Left lobe of liver (tissue), 2 donors: Measurements from ENCODE around the gene ADGRD2. TPM values are rescaled to one million over a fixed set of nuclear protein-coding genes. Genes with fewer than 3 reads are reported as not detected.

Experiments
- ATAC-seq: fragments of 200-7000 bp; cut with Tn5 transposase; one replicate; pipeline ENCODE4 v1.9.1; 2020; ENCODE audit warnings: mild to moderate bottlenecking, moderate library complexity
- DNase-seq: peaks from one replicate; pipeline ENCODE4 v3.0.0-alpha.2; 2020; ENCODE audit warnings: low spot score
- total RNA-seq: library from RNA; stranded (reverse); gene quantifications from one replicate; pipeline ENCODE4 v1.2.1, GENCODE V29; 2021
- donor health status: DM: no; HTN: no; CAD: no; lungs with moderate emphysema.
- donor health status: DM: no; HTN: yes; CAD: no.

ADGRD2 gene
- total RNA-seq, 1 donor from 2014 or later, result not detected

DNA sequence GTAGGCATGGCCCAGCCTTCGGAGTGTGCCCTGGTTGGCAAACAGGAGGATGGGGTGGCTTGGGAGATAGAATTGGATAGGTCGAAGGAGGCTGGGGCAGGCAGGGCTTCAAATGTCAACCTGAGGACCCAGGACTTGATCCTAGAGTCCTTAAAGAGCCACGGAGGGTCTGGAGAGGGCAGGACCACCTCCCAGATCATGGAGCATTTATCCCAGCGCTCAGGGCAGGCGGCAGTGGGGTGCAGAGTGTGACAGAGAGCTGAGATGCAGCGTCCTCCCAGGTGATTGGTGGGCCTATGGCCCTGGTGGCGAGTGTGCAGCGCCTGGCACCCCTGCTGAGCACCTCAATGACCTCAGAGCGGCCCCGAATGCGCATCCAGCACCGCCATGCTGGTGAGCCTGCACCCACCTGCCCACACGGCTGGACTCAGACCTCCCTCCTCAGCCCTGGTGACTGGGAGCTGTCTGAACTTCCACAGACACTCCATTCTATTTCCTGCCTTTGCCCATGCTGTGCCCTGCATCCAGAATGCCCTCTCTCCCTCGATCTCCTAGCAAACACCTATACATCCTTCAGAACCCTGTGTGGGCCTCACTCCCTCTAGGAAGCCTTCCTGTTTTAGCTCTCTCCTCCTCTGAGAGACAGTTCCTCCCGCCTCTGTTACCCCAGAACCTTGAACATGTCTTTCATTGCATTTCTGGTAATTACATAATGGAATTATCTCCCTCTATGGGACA is 6.3 kb downstream of the ADGRD2 start:
- DNase-seq, result no peak
- ATAC-seq, result no peak

DNA sequence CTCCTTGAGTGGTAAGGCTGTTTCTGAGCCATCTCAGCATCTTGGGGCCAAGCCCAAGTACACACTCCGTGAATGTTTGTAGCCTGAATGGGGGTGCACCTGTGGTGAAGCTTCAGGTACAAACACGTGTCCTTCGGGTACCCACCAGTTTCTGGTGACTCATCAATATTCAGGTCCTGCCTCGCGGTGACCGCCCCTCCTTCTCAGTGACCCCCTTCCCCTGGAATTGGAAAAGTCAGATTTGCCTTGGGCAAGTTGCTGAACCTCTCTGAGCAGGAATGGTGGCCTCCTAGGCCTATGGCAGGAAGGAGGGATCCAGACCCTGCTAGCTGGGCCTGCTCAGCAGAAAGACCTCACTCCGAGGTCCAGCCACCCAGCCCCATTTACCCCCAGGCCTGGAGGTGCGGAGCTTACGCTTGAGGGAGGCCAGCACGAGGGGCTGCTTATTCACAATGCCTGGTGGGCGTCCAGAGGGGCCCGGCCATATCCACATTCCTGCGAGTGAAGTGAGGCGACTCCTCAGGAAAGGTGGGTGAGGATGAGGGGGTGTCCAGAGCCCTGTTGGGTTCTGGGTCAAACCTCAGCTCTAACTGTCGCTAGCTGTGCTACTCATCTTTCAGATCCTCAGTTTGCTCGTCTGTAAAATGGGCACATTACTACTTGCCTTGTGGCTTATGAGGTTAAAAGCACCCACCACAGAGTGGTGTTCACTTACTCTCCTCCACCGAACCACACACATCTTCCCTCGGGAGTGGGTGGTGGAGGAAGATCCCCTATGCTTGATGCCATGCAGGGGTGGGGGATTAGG is 7.0 kb downstream of the ADGRD2 start:
- DNase-seq, result no peak
- no peak for ATAC-seq

DNA sequence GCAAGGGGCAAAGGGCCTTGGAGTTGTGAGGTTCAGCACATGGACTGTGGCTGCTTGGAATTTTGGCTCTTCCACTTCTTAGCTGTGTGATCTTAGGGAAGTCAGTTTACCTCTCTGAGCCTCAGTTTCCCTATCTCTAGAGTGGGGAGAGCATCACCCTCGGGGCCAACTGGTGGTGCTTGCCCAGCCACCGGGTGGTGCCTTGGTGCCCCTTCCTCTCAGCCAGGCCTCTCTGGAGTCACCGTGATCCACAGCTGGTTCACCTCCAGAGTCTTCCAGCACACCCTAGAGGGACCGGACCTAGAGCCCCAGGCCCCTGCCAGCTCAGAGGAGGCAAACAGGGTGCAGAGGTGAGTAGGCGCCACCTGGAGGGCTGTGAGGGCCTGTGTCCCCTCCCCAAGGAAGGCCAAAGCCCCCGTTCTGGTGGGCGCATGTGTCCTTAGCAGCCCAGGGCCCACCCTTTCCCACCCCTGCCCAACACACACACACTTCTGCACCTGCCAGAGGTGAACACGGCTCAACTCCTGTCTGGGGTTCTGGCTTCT is 7.7 kb downstream of the ADGRD2 start:
- ATAC-seq (no peak), DNase-seq (no peak)

DNA sequence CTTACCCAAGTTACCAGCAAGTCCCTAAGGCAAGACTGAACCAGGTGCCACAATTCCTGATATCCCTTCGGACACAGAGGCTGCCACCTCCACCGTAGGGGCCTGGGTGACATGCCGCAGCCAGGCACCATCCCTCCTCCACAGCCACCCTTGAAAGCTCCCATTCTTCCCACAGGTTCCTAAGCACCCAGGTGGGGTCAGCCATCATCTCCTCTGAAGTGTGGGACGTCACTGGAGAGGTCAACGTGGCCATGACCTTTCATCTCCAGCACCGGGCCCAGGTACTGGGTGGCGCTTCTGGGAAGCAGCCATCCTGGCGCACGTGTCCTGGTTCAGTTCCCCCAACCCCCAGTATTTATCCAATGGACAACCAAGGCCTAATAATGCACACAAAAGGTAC is 8.2 kb downstream of the ADGRD2 start:
- ATAC-seq, result no peak
- DNase-seq, result no peak

- ATAC-seq (no peak), DNase-seq (no peak)
Observed at GRCh38 chr9:124462739-124463138, 12.5 kb downstream of the ADGRD2 start.

GRCh38 chr9:124465736-124466135 is 15.5 kb downstream of the ADGRD2 start:
- ATAC-seq (no peak), DNase-seq (no peak)

DNA sequence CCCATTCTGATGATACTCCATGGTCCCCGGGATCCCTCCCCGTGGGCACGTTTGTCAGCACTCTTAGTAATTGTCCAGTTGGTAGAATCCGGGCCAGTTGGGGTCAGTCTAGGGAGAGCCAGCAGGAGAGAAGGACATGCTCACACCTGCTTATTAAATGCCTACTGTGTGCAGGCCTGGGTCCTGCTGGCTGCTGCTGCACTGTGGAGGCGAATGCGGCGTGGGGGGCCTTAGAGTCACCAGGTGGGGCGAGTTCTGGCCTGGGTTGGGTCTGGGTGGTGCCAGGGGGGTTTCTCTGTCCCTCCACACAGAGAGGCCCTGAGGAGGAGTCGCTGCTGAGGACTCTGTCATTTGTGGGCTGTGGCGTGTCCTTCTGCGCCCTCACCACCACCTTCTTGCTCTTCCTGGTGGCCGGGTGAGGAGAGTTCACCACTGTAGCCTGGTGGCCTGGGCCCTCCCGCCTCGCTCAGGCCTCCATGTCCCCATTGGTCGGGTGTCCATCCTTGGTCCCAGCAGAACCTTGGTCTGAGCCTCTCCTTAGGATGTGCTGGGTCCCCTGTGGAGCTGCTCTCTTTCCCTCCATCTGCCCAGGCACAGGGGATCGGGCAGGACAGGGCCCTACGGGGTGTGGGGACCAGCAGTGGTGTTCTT is 17.3 kb downstream of the ADGRD2 start:
- ATAC-seq, result no peak
- DNase-seq, result no peak

DNA sequence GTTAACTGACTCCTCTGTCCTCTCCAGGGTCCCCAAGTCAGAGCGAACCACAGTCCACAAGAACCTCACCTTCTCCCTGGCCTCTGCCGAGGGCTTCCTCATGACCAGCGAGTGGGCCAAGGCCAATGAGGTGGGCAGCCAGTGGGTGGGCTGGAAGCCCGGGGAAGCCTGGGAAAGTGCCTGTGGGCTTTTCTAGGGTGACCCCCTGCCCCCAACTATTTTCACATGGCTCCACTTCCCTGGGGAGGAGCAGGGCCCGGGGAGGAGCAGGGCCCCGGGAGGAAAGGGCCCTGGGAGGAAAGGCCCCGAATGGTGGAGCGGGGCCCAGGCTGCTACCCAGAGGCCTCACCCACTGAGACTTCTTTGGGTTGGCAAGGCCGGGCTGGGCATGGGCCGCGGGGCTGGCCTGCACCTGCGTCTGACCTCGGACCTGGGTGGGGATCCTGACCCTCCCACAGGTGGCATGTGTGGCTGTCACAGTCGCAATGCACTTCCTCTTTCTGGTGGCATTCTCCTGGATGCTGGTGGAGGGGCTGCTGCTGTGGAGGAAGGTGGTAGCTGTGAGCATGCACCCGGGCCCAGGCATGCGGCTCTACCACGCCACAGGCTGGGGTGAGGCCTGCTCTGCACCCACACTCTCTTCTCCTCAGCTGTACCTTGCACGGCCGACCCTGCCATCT is 17.9 kb downstream of the ADGRD2 start:
- no peak for ATAC-seq
- DNase-seq, result no peak

DNA sequence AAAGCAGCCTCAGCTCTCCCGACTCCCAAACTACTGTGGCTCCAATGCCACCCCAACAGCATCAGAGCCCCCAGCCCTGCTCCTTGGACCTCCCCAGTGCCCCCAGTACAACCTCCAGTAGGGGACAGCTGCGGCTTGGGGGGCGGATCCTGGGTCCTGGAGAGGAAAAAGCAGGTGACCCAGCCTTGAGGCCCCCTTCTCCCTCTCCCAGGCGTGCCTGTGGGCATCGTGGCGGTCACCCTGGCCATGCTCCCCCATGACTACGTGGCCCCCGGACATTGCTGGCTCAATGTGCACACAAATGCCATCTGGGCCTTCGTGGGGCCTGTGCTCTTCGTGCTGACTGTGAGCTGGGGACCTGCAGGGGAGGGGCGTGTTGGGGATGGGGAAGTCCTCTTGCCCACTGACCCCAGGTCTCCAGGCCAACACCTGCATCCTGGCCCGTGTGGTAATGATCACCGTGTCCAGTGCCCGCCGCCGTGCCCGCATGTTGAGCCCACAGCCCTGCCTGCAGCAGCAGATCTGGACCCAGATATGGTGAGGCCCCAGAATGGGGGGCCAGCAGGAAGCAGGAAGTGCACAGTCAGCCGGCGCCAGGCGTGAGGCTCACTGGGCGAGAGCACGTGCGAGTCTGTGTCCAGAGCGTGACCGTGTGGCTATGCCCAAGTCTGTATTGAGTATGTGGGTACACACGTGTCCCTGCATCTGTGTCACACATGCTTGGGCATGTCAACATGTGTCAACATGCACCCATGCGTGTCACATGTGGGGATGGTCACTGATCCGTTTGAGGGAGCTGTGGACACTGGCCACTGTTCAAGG is 19.0 kb downstream of the ADGRD2 start:
- no peak for ATAC-seq
- no peak for DNase-seq

DNA sequence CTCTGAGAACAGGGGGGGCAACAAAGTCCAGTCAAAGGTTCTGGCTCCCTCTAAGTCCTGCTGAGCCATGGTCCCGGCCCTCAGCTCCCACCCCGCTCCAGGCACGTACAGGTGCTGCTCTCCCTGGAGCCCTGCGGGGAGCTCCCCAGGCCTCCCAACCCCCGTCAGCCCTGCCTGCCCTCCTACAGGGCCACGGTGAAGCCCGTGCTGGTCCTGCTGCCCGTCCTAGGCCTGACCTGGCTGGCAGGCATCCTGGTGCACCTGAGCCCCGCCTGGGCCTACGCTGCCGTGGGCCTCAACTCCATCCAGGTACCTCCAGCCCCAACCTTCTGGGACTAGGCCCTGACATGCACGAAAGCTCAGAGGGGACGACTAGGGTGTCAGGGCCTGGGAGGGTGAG is 20.1 kb downstream of the ADGRD2 start:
- no peak for DNase-seq

DNA sequence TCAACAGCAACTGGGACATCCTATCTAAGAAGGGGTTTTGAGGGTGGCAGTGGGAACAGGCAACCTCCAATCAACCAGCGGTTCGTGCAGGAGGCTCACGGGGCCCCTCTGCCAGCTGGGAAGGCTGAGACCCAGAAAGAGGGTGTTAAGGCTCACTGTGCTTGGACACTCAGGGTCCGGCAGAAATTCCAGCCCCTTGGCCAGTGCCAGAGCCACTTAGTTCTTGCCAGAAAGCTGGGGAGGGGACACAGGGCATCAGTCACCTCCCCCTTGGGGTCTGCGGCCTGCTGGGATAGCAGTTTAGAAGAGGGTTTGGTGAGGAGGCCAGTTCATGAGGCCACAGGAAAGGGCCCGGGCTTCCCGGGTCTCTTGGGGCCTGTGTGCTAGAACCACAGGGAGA is 20.5 kb downstream of the ADGRD2 start:
- no peak for DNase-seq
- ATAC-seq, result no peak

More for the DNA sequence above, 20.1 kb downstream of the ADGRD2 start:
- no peak for ATAC-seq

GRCh38 chr9:124471761-124472160 is 21.5 kb downstream of the ADGRD2 start:
- DNase-seq, result no peak
- no peak for ATAC-seq

DNA sequence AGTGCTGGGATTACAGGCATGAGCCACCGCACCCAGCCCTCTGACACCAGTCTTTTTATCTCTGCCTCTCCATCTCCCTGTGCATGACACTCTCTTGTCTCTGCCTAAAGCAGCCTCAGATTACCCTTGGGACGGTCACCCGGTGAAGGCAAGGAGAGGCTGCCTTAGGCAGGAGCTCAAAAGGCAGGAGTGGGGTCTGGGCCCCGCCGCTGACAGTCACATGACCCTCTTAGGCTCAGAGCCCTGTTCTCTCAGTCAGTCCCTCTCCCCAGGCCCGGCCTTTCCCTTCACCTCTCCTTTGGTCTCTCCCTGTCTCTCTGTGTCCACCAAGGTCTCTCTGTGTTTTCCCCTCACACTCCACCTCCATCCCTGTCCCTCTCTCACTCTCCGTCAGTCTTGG is 22.5 kb downstream of the ADGRD2 start:
- no peak for ATAC-seq

DNA sequence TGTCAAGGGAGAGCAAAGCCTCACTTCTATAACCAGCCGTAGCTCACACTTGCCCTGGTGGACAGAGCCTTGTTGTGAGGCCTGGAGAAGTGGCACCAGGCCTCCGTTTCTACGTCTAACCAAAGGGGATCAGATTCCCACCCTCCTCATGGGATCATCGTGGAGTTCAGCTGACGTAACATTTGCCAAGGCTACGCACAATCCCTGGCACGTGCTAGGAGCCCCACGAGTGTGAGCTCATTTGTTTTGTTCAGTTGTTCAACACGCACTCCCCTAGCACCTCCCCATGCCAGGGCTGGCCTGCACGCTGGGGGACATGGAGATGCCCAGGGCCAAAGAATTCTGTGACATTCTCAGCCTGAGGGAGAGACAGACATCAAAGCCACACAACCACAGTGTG is 23.1 kb downstream of the ADGRD2 start:
- ATAC-seq (no peak), DNase-seq (no peak)

More for the DNA sequence above, 22.5 kb downstream of the ADGRD2 start:
- no peak for DNase-seq

- ATAC-seq (no peak), DNase-seq (no peak)
Observed at GRCh38 chr9:124474151-124474550, 23.9 kb downstream of the ADGRD2 start.

- ATAC-seq (no peak), DNase-seq (no peak)
Observed at GRCh38 chr9:124475158-124475867, 25.1 kb downstream of the ADGRD2 start.

- DNase-seq, result no peak
Observed at GRCh38 chr9:124475868-124476690, 25.8 kb downstream of the ADGRD2 start.

GRCh38 chr9:124477211-124477647 is 27.0 kb downstream of the ADGRD2 start:
- no peak for DNase-seq
- no peak for ATAC-seq

More at GRCh38 chr9:124475868-124476690, 25.8 kb downstream of the ADGRD2 start:
- ATAC-seq, result no peak
